ENCODE data around the gene S100A12.
"Not testable (repeated sequence)": the region's sequence is repeated elsewhere in the genome, so short reads cannot be mapped to it uniquely, and the experiment has no call there.

DNA sequence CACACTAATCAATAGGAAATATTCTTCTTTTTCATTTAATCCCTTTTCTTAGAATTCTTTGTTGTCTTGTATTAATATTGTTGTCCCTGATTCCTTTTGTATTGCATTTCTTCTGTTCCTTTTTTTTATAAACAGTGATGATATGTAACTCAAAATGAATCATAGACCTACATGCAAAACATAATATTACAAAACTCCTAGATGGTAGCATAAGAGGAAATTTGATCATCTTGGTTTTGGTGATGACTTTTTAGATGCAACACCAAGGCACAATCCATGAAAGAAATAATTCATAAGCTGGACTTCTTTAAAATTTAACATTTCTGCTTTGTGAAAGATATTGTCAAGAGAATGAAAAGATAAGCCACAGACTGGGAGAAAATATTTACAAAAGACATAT, 38.5 kb upstream of the S100A12 start:
- TF ChIP-seq ZC3H10 (CRISPR knock-in tag; IDR thresholded peaks at IDR 0.05); CSRNP3 (CRISPR knock-in tag; IDR thresholded peaks at IDR 0.05); GLIS3 (CRISPR knock-in tag; IDR thresholded peaks at IDR 0.05); PATZ1 (CRISPR knock-in tag; IDR thresholded peaks at IDR 0.05; ENCODE audit: borderline replicate concordance); ARNTL (CRISPR knock-in tag; IDR thresholded peaks at IDR 0.05; ENCODE audit: borderline replicate concordance, low read depth); ZFP3 (CRISPR knock-in tag; IDR thresholded peaks at IDR 0.05); ZNF565 (CRISPR knock-in tag; conservative IDR thresholded peaks at IDR 0.05; ENCODE audit: low read depth); RARB (CRISPR knock-in tag; IDR thresholded peaks at IDR 0.05); TOX (CRISPR knock-in tag; IDR thresholded peaks at IDR 0.05; ENCODE audit: borderline replicate concordance); ESRRG (CRISPR knock-in tag; IDR thresholded peaks at IDR 0.05); ISL1 (CRISPR knock-in tag; IDR thresholded peaks at IDR 0.05); SNAI2 (CRISPR knock-in tag; IDR thresholded peaks at IDR 0.05): not testable (repeated sequence)
- TF ChIP-seq, protein P1, sequence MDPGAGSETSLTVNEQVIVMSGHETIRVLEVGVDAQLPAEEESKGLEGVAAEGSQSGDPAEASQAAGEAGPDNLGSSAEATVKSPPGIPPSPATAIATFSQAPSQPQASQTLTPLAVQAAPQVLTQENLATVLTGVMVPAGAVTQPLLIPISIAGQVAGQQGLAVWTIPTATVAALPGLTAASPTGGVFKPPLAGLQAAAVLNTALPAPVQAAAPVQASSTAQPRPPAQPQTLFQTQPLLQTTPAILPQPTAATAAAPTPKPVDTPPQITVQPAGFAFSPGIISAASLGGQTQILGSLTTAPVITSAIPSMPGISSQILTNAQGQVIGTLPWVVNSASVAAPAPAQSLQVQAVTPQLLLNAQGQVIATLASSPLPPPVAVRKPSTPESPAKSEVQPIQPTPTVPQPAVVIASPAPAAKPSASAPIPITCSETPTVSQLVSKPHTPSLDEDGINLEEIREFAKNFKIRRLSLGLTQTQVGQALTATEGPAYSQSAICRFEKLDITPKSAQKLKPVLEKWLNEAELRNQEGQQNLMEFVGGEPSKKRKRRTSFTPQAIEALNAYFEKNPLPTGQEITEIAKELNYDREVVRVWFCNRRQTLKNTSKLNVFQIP (CRISPR knock-in tag; IDR thresholded peaks at IDR 0.05; ENCODE audit: borderline replicate concordance, low read depth), result not testable (repeated sequence)
- TF ChIP-seq, protein P2, sequence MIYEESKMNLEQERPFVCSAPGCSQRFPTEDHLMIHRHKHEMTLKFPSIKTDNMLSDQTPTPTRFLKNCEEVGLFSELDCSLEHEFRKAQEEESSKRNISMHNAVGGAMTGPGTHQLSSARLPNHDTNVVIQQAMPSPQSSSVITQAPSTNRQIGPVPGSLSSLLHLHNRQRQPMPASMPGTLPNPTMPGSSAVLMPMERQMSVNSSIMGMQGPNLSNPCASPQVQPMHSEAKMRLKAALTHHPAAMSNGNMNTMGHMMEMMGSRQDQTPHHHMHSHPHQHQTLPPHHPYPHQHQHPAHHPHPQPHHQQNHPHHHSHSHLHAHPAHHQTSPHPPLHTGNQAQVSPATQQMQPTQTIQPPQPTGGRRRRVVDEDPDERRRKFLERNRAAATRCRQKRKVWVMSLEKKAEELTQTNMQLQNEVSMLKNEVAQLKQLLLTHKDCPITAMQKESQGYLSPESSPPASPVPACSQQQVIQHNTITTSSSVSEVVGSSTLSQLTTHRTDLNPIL (CRISPR knock-in tag; IDR thresholded peaks at IDR 0.05; ENCODE audit: low read depth), result not testable (repeated sequence)

All from SK-N-SH treated with all-trans-retinoic acid at 6 μM for 48 hours (cell line).